ENCODE measurements around the gene ROR2.

The ROR2 gene

GRCh38 chr9:91840882-91841281, 109.1 kb downstream of the ROR2 start:
- DNase-seq (ENCODE audit: low read depth): no peak
- no peak overlapping the region for H3K4me3 ChIP-seq (replicated peaks; ENCODE audit: low read depth, low read length)
- TF ChIP-seq CTCF (IDR thresholded peaks at IDR 0.05; ENCODE audit: low read length, missing control alignments): no peak

DNA sequence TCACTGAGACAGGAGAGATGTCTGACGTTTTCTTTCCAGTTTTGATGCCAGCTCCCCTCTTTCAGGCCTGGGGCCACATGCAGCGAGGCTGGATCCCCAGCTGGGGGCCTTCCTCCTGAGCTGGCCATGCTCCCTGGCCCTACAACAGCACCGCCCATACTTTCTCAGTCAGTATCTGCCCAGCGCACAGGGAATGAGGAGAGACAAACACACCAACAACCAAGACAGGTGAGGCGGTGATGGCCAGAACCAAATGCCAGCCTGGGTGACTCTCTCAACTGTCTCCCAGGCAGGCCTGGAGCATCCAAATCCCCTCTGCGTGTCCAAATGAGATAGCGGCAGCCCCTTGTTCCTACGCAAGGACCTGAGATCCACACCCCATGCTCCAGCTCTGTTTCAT, 109.6 kb downstream of the ROR2 start:
- DNase-seq (ENCODE audit: low read depth): no peak
- TF ChIP-seq CTCF (IDR thresholded peaks at IDR 0.05; ENCODE audit: low read length, missing control alignments): no peak
- no peak overlapping the region for H3K4me3 ChIP-seq (replicated peaks; ENCODE audit: low read depth, low read length)

- no peak for TF ChIP-seq CTCF (IDR thresholded peaks at IDR 0.05; ENCODE audit: low read length, missing control alignments)
- H3K4me3 ChIP-seq (replicated peaks; ENCODE audit: low read depth, low read length): no peak overlapping the region
- DNase-seq (ENCODE audit: low read depth): no peak
These were observed 110.0 kb downstream of the ROR2 start for GRCh38 chr9:91839926-91840465.

DNA sequence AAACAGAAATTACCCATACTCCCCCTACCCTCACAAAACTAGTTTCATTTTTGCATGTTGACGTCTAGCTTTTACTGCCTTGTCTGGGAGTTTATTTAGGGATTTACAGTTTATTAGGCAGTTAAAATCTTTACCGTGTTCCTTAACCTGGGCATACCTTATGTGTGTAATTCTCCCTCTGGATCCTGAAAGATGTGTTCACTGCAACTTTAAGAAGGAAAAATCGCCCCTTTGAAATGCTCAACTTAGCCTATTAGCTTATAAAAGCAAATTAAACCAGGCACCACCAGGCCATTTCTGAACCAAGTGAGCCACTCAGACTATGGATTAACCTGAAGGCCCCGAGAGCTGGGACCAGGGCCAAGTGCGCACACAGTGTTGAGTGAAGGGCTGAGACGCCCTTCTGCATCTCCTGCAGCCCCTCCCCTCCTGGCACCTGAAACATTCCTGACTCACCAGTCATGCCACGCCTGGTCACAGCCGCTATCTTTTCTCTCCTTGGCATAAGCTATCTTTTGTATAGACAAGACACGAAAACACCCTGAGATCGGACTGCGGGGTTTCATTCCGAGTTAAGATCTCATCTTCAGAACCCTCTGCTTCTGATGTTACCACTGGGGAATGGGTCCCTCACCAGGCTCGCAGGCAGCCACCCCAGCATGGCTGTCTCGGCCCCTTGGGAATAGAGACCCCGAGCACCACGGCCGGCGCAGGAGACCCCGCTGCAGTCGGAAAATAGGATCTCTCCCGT, 111.9 kb downstream of the ROR2 start:
- peak; percentile 72 for DNase-seq (ENCODE audit: low read depth)
- peak overlapping the region; percentile 25 for H3K4me3 ChIP-seq (replicated peaks; ENCODE audit: low read depth, low read length)
- no peak for TF ChIP-seq CTCF (IDR thresholded peaks at IDR 0.05; ENCODE audit: low read length, missing control alignments)

DNA sequence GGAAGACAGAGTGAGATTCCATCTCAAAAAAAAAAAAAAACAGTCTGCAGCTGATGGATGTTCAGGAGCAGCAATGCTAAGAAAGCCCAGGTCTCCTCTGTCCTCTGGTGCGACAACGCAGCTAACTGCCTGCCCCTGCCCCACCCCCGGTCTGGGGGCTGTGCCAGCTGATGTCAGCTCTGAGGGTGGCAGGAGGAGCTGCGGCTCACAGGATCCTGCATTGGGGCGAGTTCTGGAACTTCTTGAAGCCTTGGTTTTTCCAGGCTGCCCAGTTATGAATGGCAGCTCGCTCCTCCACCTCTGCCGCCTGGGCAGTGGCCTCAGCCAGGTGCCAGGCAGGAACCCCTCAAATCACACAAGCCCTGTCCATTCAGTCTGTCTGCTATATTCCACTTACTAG, 113.5 kb downstream of the ROR2 start:
- no peak overlapping the region for H3K4me3 ChIP-seq (replicated peaks; ENCODE audit: low read depth, low read length)
- DNase-seq (ENCODE audit: low read depth): no peak
- no peak for TF ChIP-seq CTCF (IDR thresholded peaks at IDR 0.05; ENCODE audit: low read length, missing control alignments)

GRCh38 chr9:91835632-91836031, 114.4 kb downstream of the ROR2 start:
- DNase-seq (ENCODE audit: low read depth): no peak
- H3K4me3 ChIP-seq (replicated peaks; ENCODE audit: low read depth, low read length): no peak overlapping the region
- no peak for TF ChIP-seq CTCF (IDR thresholded peaks at IDR 0.05; ENCODE audit: low read length, missing control alignments)

- TF ChIP-seq CTCF (IDR thresholded peaks at IDR 0.05; ENCODE audit: low read length, missing control alignments): no peak
- no peak for DNase-seq (ENCODE audit: low read depth)
These were observed 114.8 kb downstream of the ROR2 start for GRCh38 chr9:91835216-91835615.

More at GRCh38 chr9:91835216-91835615, 114.8 kb downstream of the ROR2 start:
- no peak overlapping the region for H3K4me3 ChIP-seq (replicated peaks; ENCODE audit: low read depth, low read length)

Measured in fibroblast of pulmonary artery (primary cell).